Mesendoderm (in vitro differentiated cells): ENCODE results near the gene PRDM11.

Experiments used
- DNase-seq: peaks from one replicate; pipeline ENCODE4 v3.0.0; 2013
- H2AK5ac ChIP-seq: 2 replicates; pipeline ENCODE4 v1.6.1; 2013; ENCODE audit warnings: low read length, inconsistent platforms
- H2BK120ac ChIP-seq: 2 replicates; pipeline ENCODE4 v1.6.1; 2013; ENCODE audit warnings: low read depth, mild to moderate bottlenecking, low read length, moderate library complexity, mixed read lengths
- H2BK15ac ChIP-seq: replicated peaks from 2 replicates; pipeline ENCODE4 v1.6.1; 2013; ENCODE audit warnings: low read depth, mild to moderate bottlenecking, moderate library complexity
- H2BK5ac ChIP-seq: 2 replicates; pipeline ENCODE4 v1.6.1; 2013; ENCODE audit warnings: low read length, inconsistent platforms
- H3K18ac ChIP-seq: 2 replicates; pipeline ENCODE4 v1.6.1; 2013; ENCODE audit warnings: mild to moderate bottlenecking, low read length, mixed read lengths
- H3K23ac ChIP-seq: one replicate; pipeline ENCODE4 v1.6.1; 2013; ENCODE audit warnings: low read length
- H3K27ac ChIP-seq: 2 replicates; pipeline ENCODE4 v1.5.1; 2013; ENCODE audit warnings: low read depth, mild to moderate bottlenecking, inconsistent platforms, low read length, moderate library complexity
- H3K27me3 ChIP-seq: 2 replicates; pipeline ENCODE4 v1.6.1; 2013; ENCODE audit warnings: low read length, control low read depth, mild to moderate bottlenecking, inconsistent platforms; ENCODE audit not compliant: insufficient read depth, poor library complexity
- H3K36me3 ChIP-seq: 2 replicates; pipeline ENCODE4 v1.6.1; 2013; ENCODE audit warnings: low read length, inconsistent platforms; ENCODE audit not compliant: control insufficient read depth, insufficient read depth
- H3K4ac ChIP-seq: one replicate; pipeline ENCODE4 v1.6.1; 2013; ENCODE audit warnings: low read depth, mild to moderate bottlenecking, low read length, moderate library complexity
- H3K4me1 ChIP-seq: 2 replicates; pipeline ENCODE4 v1.6.1; 2013; ENCODE audit warnings: low read depth, low read length, inconsistent platforms; ENCODE audit not compliant: control insufficient read depth
- H3K4me2 ChIP-seq: 2 replicates; pipeline ENCODE4 v1.6.1; 2013; ENCODE audit warnings: low read length
- H3K4me3 ChIP-seq: 2 replicates; pipeline ENCODE4 v1.5.1; 2013; ENCODE audit warnings: mild to moderate bottlenecking, low read length
- H3K56ac ChIP-seq: one replicate; pipeline ENCODE4 v1.6.1; 2013; ENCODE audit warnings: low read length
- H3K79me1 ChIP-seq: 2 replicates; pipeline ENCODE4 v1.6.1; 2013; ENCODE audit warnings: low read length, inconsistent platforms
- H3K79me2 ChIP-seq: 2 replicates; pipeline ENCODE4 v1.6.1; 2013; ENCODE audit warnings: mild to moderate bottlenecking, low read length; ENCODE audit not compliant: control insufficient read depth, insufficient read depth
- H3K9ac ChIP-seq: 2 replicates; pipeline ENCODE4 v1.6.1; 2013; ENCODE audit warnings: low read length, inconsistent platforms
- H4K5ac ChIP-seq: one replicate; pipeline ENCODE4 v1.6.1; 2013; ENCODE audit warnings: low read length
- H4K8ac ChIP-seq: one replicate; pipeline ENCODE4 v1.6.1; 2013; ENCODE audit warnings: low read depth, mild to moderate bottlenecking, control low read depth, low read length, moderate library complexity
- WGBS: extraction: QIAGEN DNeasy Blood & Tissue Kit; methylation state at CpG from one replicate; pipeline ENCODE4 v1.1.7; 2013; ENCODE audit warnings: low lambda C conversion rate, missing lambda C conversion rate; ENCODE audit not compliant: insufficient coverage; ENCODE audit errors: extremely low coverage; 5-methylcytosine and 5-hydroxymethylcytosine counted together

PRDM11 gene

GRCh38 chr11:45279645-45280044 is 133.2 kb downstream of the PRDM11 start:
- no peak overlapping the region for H3K18ac ChIP-seq
- no peak overlapping the region for H3K27ac ChIP-seq
- H2BK15ac ChIP-seq, result no peak overlapping the region
- H3K36me3 ChIP-seq, result no peaks in the 10 kb centered on the region
- no peaks in the 10 kb centered on the region for H3K4me1 ChIP-seq
- no CpG with 5 or more reads among the region's 2 CpGs for WGBS
- no peak overlapping the region for H4K8ac ChIP-seq
- no peaks in the 10 kb centered on the region for H3K79me2 ChIP-seq
- H4K5ac ChIP-seq, result no peak overlapping the region
- no peak overlapping the region for H3K56ac ChIP-seq
- no peak overlapping the region for H3K9ac ChIP-seq
- H3K79me1 ChIP-seq, result no peaks in the 10 kb centered on the region
- no peak overlapping the region for H2BK120ac ChIP-seq
- H3K23ac ChIP-seq, result no peak overlapping the region
- no peak overlapping the region for H2AK5ac ChIP-seq
- H3K4me3 ChIP-seq, result no peak overlapping the region
- no peak overlapping the region for H2BK5ac ChIP-seq
- DNase-seq, result no peak
- no peaks in the 10 kb centered on the region for H3K27me3 ChIP-seq
- H3K4ac ChIP-seq, result no peak overlapping the region
- H3K4me2 ChIP-seq, result no peak overlapping the region

DNA sequence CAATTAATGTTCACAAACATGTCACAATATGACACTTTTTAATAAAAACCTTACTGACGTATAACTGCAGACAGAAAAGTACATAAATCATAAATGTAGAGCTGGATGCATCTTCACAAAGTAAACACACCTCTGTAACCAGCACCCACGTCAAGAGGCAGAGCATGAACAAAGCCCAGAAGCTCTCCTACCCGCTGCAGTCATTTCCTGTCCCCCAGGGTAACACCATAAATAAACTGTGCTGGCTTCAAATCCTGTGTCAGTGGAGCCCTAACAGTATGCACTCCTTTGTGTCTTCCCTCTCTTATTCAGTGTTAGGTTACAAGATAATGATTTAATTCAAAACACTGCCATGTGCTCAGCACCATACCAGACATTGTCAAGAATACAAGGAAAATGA is 134.0 kb downstream of the PRDM11 start:
- no peaks in the 10 kb centered on the region for H3K79me2 ChIP-seq
- no peak overlapping the region for H3K56ac ChIP-seq
- no peaks in the 10 kb centered on the region for H3K4me1 ChIP-seq
- no peak overlapping the region for H3K4ac ChIP-seq
- H3K23ac ChIP-seq, result no peak overlapping the region
- no peak overlapping the region for H2AK5ac ChIP-seq
- no peak overlapping the region for H3K9ac ChIP-seq
- no peaks in the 10 kb centered on the region for H3K36me3 ChIP-seq
- no peak overlapping the region for H4K8ac ChIP-seq
- WGBS, result no CpG with 5 or more reads among the region's 3 CpGs
- no peak overlapping the region for H3K27ac ChIP-seq
- H3K27me3 ChIP-seq, result no peaks in the 10 kb centered on the region
- H3K79me1 ChIP-seq, result no peaks in the 10 kb centered on the region
- H3K18ac ChIP-seq, result no peak overlapping the region
- no peak overlapping the region for H2BK15ac ChIP-seq
- H4K5ac ChIP-seq, result no peak overlapping the region
- no peak for DNase-seq
- H2BK120ac ChIP-seq, result no peak overlapping the region
- no peak overlapping the region for H3K4me2 ChIP-seq
- H2BK5ac ChIP-seq, result no peak overlapping the region
- H3K4me3 ChIP-seq, result no peak overlapping the region

GRCh38 chr11:45282081-45282480 is 135.6 kb downstream of the PRDM11 start:
- WGBS, result no CpG with 5 or more reads among the region's 6 CpGs
- Histone ChIP-seq H3K36me3 (no peaks in the 10 kb centered on the region), H3K23ac (no peak overlapping the region), H3K4me2 (no peak overlapping the region), H3K4me3 (no peak overlapping the region), H3K18ac (no peak overlapping the region), H2BK5ac (no peak overlapping the region), H3K9ac (no peak overlapping the region), H3K4ac (no peak overlapping the region), H2AK5ac (no peak overlapping the region), H3K56ac (no peak overlapping the region), H4K8ac (no peak overlapping the region), H4K5ac (no peak overlapping the region), H3K4me1 (peaks cover 3% of the 10 kb centered on the region), H3K27ac (no peak overlapping the region), H3K79me2 (no peaks in the 10 kb centered on the region), H2BK120ac (no peak overlapping the region), H3K79me1 (no peaks in the 10 kb centered on the region), H2BK15ac (no peak overlapping the region), H3K27me3 (no peaks in the 10 kb centered on the region)
- DNase-seq, result no peak
